Mesenchymal stem cell (in vitro differentiated cells and primary cell): ENCODE data around the gene OR6S1.
"Not testable (repeated sequence)": the region's sequence is repeated elsewhere in the genome, so short reads cannot be mapped to it uniquely, and the experiment has no call there.

Experiments used
- DNase-seq: peaks from one replicate; pipeline ENCODE4 v3.0.0-alpha.2; 2013
- H2AFZ ChIP-seq: one replicate; pipeline ENCODE4 v1.6.1; 2013; ENCODE audit warnings: low read depth, mild to moderate bottlenecking, control low read depth, inconsistent platforms, low read length, moderate library complexity
- H2AK5ac ChIP-seq: 2 replicates; pipeline ENCODE4 v1.6.1; 2013; ENCODE audit warnings: low read length, moderate library complexity, mild to moderate bottlenecking, inconsistent platforms; ENCODE audit not compliant: severe bottlenecking
- H2BK120ac ChIP-seq: one replicate; pipeline ENCODE4 v1.6.1; 2013; ENCODE audit warnings: low read depth, mild to moderate bottlenecking, inconsistent platforms, low read length, moderate library complexity
- H2BK12ac ChIP-seq, 2 experiments: one replicate each; pipeline ENCODE4 v1.6.1; 2013; ENCODE audit warnings: inconsistent platforms in 2 of 2, low read length in 2 of 2, mild to moderate bottlenecking in 2 of 2, moderate library complexity in 2 of 2, control low read depth in 1 of 2
- H2BK15ac ChIP-seq: one replicate; pipeline ENCODE4 v1.6.1; 2013; ENCODE audit warnings: mild to moderate bottlenecking, low read depth, inconsistent platforms; ENCODE audit not compliant: poor library complexity, severe bottlenecking
- H2BK5ac ChIP-seq: 2 replicates; pipeline ENCODE4 v1.6.1; 2013; ENCODE audit warnings: low read depth, mild to moderate bottlenecking, low read length, control low read depth, inconsistent platforms; ENCODE audit not compliant: poor library complexity, severe bottlenecking
- H3K14ac ChIP-seq, 2 experiments: one replicate each; pipeline ENCODE4 v1.6.1; 2013; ENCODE audit warnings: inconsistent platforms in 2 of 2, low read length in 2 of 2, control low read depth in 1 of 2, mild to moderate bottlenecking in 1 of 2, moderate library complexity in 1 of 2
- H3K18ac ChIP-seq, 2 experiments: one replicate each; pipeline ENCODE4 v1.6.1; 2013; ENCODE audit warnings: inconsistent platforms in 2 of 2, low read length in 2 of 2, control low read depth in 1 of 2, low read depth in 1 of 2, mild to moderate bottlenecking in 1 of 2
- H3K23ac ChIP-seq, 2 experiments: one replicate each; pipeline ENCODE4 v1.6.1; 2013; ENCODE audit warnings: inconsistent platforms in 2 of 2, low read length in 2 of 2, mild to moderate bottlenecking in 2 of 2, moderate library complexity in 2 of 2, control low read depth in 1 of 2
- H3K27ac ChIP-seq: 2 replicates; pipeline ENCODE4 v1.5.1; 2013; ENCODE audit warnings: mild to moderate bottlenecking, moderate library complexity, low read length, control low read depth, inconsistent platforms; ENCODE audit not compliant: poor library complexity, severe bottlenecking
- H3K27me3 ChIP-seq, 2 experiments: 2 replicates each; pipeline versions ENCODE4 v1.6.1 to v1.7.0; 2013; ENCODE audit warnings: low read length in 2 of 2, mild to moderate bottlenecking in 2 of 2, moderate library complexity in 2 of 2, control low read depth in 1 of 2, inconsistent platforms in 1 of 2; ENCODE audit not compliant: control insufficient read depth in 1 of 2, insufficient read depth in 1 of 2
- H3K36me3 ChIP-seq, 2 experiments: 2 replicates each; pipeline versions ENCODE4 v1.6.1 to v1.7.0; 2013; ENCODE audit warnings: low read length in 2 of 2, control low read depth in 1 of 2, inconsistent platforms in 1 of 2, low read depth in 1 of 2, mild to moderate bottlenecking in 1 of 2; ENCODE audit not compliant: insufficient read depth in 2 of 2, control insufficient read depth in 1 of 2
- H3K4ac ChIP-seq, 2 experiments: one replicate each; pipeline ENCODE4 v1.6.1; 2013; ENCODE audit warnings: inconsistent platforms in 2 of 2, low read length in 2 of 2, mild to moderate bottlenecking in 2 of 2, moderate library complexity in 2 of 2, control low read depth in 1 of 2, low read depth in 1 of 2
- H3K4me1 ChIP-seq: 2 replicates; pipeline ENCODE4 v1.6.1; 2013; ENCODE audit warnings: low read depth, low read length, control low read depth; ENCODE audit not compliant: control insufficient read depth, insufficient read depth
- H3K4me2 ChIP-seq: 2 replicates; pipeline ENCODE4 v1.6.1; 2013; ENCODE audit warnings: low read length, mild to moderate bottlenecking, inconsistent platforms; ENCODE audit not compliant: poor library complexity, severe bottlenecking
- H3K4me3 ChIP-seq, 2 experiments: 2 replicates each; pipeline versions ENCODE4 v1.5.1 to v1.7.0; 2013; ENCODE audit warnings: low read length in 2 of 2, mild to moderate bottlenecking in 2 of 2, control low read depth in 1 of 2, low read depth in 1 of 2; ENCODE audit not compliant: insufficient read depth in 1 of 2
- H3K79me1 ChIP-seq: replicated peaks from 2 replicates; pipeline ENCODE4 v1.6.1; 2013; ENCODE audit warnings: mild to moderate bottlenecking, control low read depth, low read length, inconsistent platforms; ENCODE audit not compliant: poor library complexity, severe bottlenecking
- H3K9ac ChIP-seq: 2 replicates; pipeline ENCODE4 v1.7.0; 2013; ENCODE audit warnings: mild to moderate bottlenecking, low read length, moderate library complexity
- H3K9me3 ChIP-seq: 2 replicates; pipeline ENCODE4 v1.7.0; 2013; ENCODE audit warnings: mild to moderate bottlenecking, low read length; ENCODE audit not compliant: control insufficient read depth
- H4K8ac ChIP-seq: one replicate; pipeline ENCODE4 v1.6.1; 2013; ENCODE audit warnings: inconsistent platforms, mild to moderate bottlenecking, low read length, moderate library complexity
- H4K91ac ChIP-seq: one replicate; pipeline ENCODE4 v1.6.1; 2013; ENCODE audit warnings: mild to moderate bottlenecking, low read length, inconsistent platforms
- WGBS: methylation state at CpG from one replicate; pipeline ENCODE4 v1.1.7; 2013; ENCODE audit warnings: mixed read lengths; 5-methylcytosine and 5-hydroxymethylcytosine counted together

Gene OR6S1

DNA sequence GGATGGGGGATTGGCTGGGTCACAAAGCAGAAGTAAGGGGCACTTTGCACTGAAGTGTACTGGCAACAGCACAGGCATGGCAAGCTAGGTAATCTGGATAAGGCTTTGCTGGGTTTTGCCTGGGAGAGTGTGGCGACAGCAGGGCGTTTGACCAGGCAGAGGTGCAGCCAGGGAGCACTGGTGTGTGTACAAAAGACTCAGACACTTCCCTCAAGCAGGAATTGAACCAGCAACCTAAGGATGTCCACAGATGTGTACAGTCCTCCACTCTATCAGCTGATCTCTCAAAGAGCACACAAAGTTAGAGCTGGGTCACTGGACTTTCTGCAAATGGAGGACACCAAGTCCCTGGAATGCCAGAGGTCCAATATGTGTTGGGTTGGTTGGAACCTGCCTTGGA, 27.5 kb upstream of the OR6S1 start:
- no peak overlapping the region for H2BK15ac ChIP-seq
- H3K36me3 ChIP-seq: no peaks in the 10 kb centered on the region
- no peaks in the 10 kb centered on the region for H3K79me1 ChIP-seq
- no peak overlapping the region for H2BK12ac ChIP-seq
- no peak overlapping the region for H2BK120ac ChIP-seq
- no peak overlapping the region for H3K18ac ChIP-seq
- no peak overlapping the region for H3K14ac ChIP-seq
- H2AK5ac ChIP-seq: no peak overlapping the region
- H3K4me1 ChIP-seq: no peaks in the 10 kb centered on the region
- peak overlapping the region in 1 of 2 experiments; percentile 9 for H3K4ac ChIP-seq
- no peak overlapping the region for H3K9ac ChIP-seq
- no peak overlapping the region for H2AFZ ChIP-seq
- H3K4me3 ChIP-seq: peak overlapping the region in 1 of 2 experiments; percentile 30
- no peak overlapping the region for H4K91ac ChIP-seq
- H3K9me3 ChIP-seq: no peaks in the 10 kb centered on the region
- WGBS: 64% methylated on average over 2 of the region's 2 CpGs
- H4K8ac ChIP-seq: no peak overlapping the region
- H3K4me2 ChIP-seq: no peak overlapping the region
- H3K27ac ChIP-seq: no peak overlapping the region
- DNase-seq: no peak
- peaks cover 23 to 48% of the 10 kb centered on the region in 2 experiments for H3K27me3 ChIP-seq
- H3K23ac ChIP-seq: no peak overlapping the region
- H2BK5ac ChIP-seq: no peak overlapping the region

DNA sequence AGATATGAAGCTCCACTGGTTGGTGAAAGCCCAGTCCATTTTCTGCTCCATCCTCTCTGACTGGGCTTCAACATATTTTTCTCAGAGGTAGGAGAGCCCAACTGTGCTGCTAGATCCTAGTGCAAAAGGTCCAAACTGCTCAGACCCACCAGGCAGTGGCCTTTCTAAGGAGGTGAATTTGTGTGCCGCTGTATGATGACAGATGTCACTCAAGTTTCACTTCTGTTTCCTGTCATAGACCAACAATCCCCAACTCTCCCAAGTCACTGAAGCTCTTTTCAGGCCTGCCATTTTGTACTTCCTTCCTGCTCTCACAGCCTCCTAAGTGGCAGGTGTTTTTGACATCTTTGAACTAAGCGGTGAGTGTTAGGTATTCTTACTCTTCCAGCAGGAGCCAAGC, 26.5 kb upstream of the OR6S1 start:
- Histone ChIP-seq H3K4me3 (no peak overlapping the region), H3K18ac (no peak overlapping the region), H3K4me1 (peaks cover 4% of the 10 kb centered on the region), H3K9me3 (no peaks in the 10 kb centered on the region), H3K4ac (no peak overlapping the region), H3K36me3 (no peaks in the 10 kb centered on the region), H2AFZ (no peak overlapping the region), H3K27me3 (peaks cover 33 to 58% of the 10 kb centered on the region in 2 experiments), H3K27ac (no peak overlapping the region), H2BK120ac (no peak overlapping the region), H2AK5ac (no peak overlapping the region), H3K4me2 (no peak overlapping the region), H3K23ac (no peak overlapping the region), H3K79me1 (no peaks in the 10 kb centered on the region), H4K8ac (no peak overlapping the region), H3K14ac (no peak overlapping the region), H2BK15ac (no peak overlapping the region), H2BK12ac (no peak overlapping the region), H3K9ac (no peak overlapping the region), H4K91ac (no peak overlapping the region), H2BK5ac (no peak overlapping the region)
- 100% methylated on average over 2 of the region's 2 CpGs for WGBS
- DNase-seq: no peak

- not testable (repeated sequence) for H3K4ac ChIP-seq, H3K36me3 ChIP-seq, H3K9ac ChIP-seq, H2BK12ac ChIP-seq, H3K4me1 ChIP-seq, H3K79me1 ChIP-seq, H3K9me3 ChIP-seq, H3K14ac ChIP-seq, H3K4me2 ChIP-seq, H3K18ac ChIP-seq, H3K27ac ChIP-seq, H3K23ac ChIP-seq, H2AK5ac ChIP-seq, H4K91ac ChIP-seq, H2BK120ac ChIP-seq, DNase-seq, H2AFZ ChIP-seq, H2BK5ac ChIP-seq, H4K8ac ChIP-seq, H2BK15ac ChIP-seq, H3K4me3 ChIP-seq
- H3K27me3 ChIP-seq: peaks cover 48 to 63% of the 10 kb centered on the region in 2 experiments
- 79% methylated on average over 5 of the region's 7 CpGs for WGBS
Measured at GRCh38 chr14:20666400-20666961, 25.0 kb upstream of the OR6S1 start.

GRCh38 chr14:20662968-20663732, 21.7 kb upstream of the OR6S1 start:
- peaks cover 68 to 80% of the 10 kb centered on the region in 2 experiments for H3K27me3 ChIP-seq
- no peak overlapping the region for H2AK5ac ChIP-seq
- DNase-seq: peak; percentile 34
- no peak overlapping the region for H3K27ac ChIP-seq
- no peak overlapping the region for H3K18ac ChIP-seq
- no peak overlapping the region for H2BK120ac ChIP-seq
- no peaks in the 10 kb centered on the region for H3K79me1 ChIP-seq
- H3K14ac ChIP-seq: no peak overlapping the region
- no peak overlapping the region for H2BK5ac ChIP-seq
- H3K4me3 ChIP-seq: peak overlapping the region in 1 of 2 experiments; percentile 55
- no peak overlapping the region for H2BK12ac ChIP-seq
- H3K4me2 ChIP-seq: no peak overlapping the region
- no peak overlapping the region for H4K8ac ChIP-seq
- no peak overlapping the region for H2BK15ac ChIP-seq
- no peaks in the 10 kb centered on the region for H3K9me3 ChIP-seq
- no peak overlapping the region for H4K91ac ChIP-seq
- H3K4me1 ChIP-seq: peaks cover 5% of the 10 kb centered on the region
- H3K9ac ChIP-seq: no peak overlapping the region
- 3% methylated on average over 26 of the region's 31 CpGs for WGBS
- no peaks in the 10 kb centered on the region for H3K36me3 ChIP-seq
- no peak overlapping the region for H3K4ac ChIP-seq
- H2AFZ ChIP-seq: no peak overlapping the region
- H3K23ac ChIP-seq: no peak overlapping the region
